Smooth muscle cell (in vitro differentiated cells): ENCODE data around the gene TMEM41A. TPM values are rescaled to one million over a fixed set of nuclear protein-coding genes. Genes with fewer than 3 reads are reported as not detected.

Experiments used
- DNase-seq: peaks from one replicate; lab custom pipeline; 2025; ENCODE audit not compliant: unreplicated experiment; lab: John Stamatoyannopoulos, UW
- H2AFZ ChIP-seq: fragments of 200-600 bp; sonication (generic); 2 replicates; pipeline ENCODE4 v1.6.0; 2016; ENCODE audit warnings: antibody characterized with exemption, low read depth, mild to moderate bottlenecking
- H3F3A ChIP-seq: fragments of 200-600 bp; sonication (generic); 2 replicates; pipeline ENCODE4 v1.6.0; 2017; ENCODE audit warnings: antibody characterized with exemption, low read depth
- H3K27ac ChIP-seq: fragments of 200-600 bp; sonication (generic); 2 replicates; pipeline ENCODE4 v1.5.1; 2016; ENCODE audit warnings: low read depth, mild to moderate bottlenecking
- H3K27me3 ChIP-seq: fragments of 200-600 bp; sonication (generic); 2 replicates; pipeline ENCODE4 v1.6.1; 2016; ENCODE audit warnings: low read depth, mild to moderate bottlenecking
- H3K36me3 ChIP-seq: fragments of 200-600 bp; sonication (generic); 2 replicates; pipeline ENCODE4 v1.5.1; 2016; ENCODE audit warnings: low read depth
- H3K4me1 ChIP-seq: fragments of 200-600 bp; sonication (generic); 2 replicates; pipeline ENCODE4 v1.5.1; 2016; ENCODE audit warnings: low read depth
- H3K4me2 ChIP-seq: fragments of 200-600 bp; sonication (generic); 2 replicates; pipeline ENCODE4 v1.6.0; 2016; ENCODE audit warnings: mild to moderate bottlenecking
- H3K4me3 ChIP-seq: fragments of 200-600 bp; sonication (generic); 2 replicates; pipeline ENCODE4 v1.5.1; 2016; ENCODE audit warnings: mild to moderate bottlenecking
- H3K79me2 ChIP-seq: fragments of 200-600 bp; sonication (generic); 2 replicates; pipeline ENCODE4 v1.6.0; 2016; ENCODE audit warnings: low read depth, mild to moderate bottlenecking
- H3K9ac ChIP-seq: fragments of 200-600 bp; sonication (generic); 2 replicates; pipeline ENCODE4 v1.6.0; 2016; ENCODE audit warnings: low read depth
- H3K9me3 ChIP-seq: fragments of 200-600 bp; sonication (generic); replicated peaks from 2 replicates; pipeline ENCODE4 v1.5.1; 2016; ENCODE audit warnings: low read depth
- H4K20me1 ChIP-seq: fragments of 200-600 bp; sonication (generic); 2 replicates; pipeline ENCODE4 v1.6.0; 2016; ENCODE audit warnings: low read depth
- WGBS: methylation state at CpG from one replicate; pipeline ENCODE4 v1.1.7; 2016; ENCODE audit warnings: low lambda C conversion rate; 5-methylcytosine and 5-hydroxymethylcytosine counted together
- polyA plus RNA-seq: library from polyadenylated mRNA; unstranded; fragments of >200 nt; fragmentation: Nextera tagmentation; extraction: Ambion mirVana; gene quantifications from 2 replicates; pipeline ENCODE4 v1.2.1, GENCODE V29; 2016
- total RNA-seq: library from RNA; depleted of rRNA; stranded (reverse); fragments of >200 nt; gene quantifications from 2 replicates; pipeline ENCODE4 v1.2.3, GENCODE V29; 2014
- TF ChIP-seq, protein P1 (sequence below): fragments of 200-600 bp; sonication (generic); IDR thresholded peaks from 2 replicates; pipeline ENCODE4 v1.5.1; 2017; ENCODE audit warnings: borderline replicate concordance, mild to moderate bottlenecking, antibody characterized with exemption; ENCODE audit not compliant: insufficient read depth, poor library complexity, severe bottlenecking

Gene TMEM41A
- total and polyA plus RNA-seq, 2 experiments from 2014 or later, result 19.7 to 21.3 TPM

DNA sequence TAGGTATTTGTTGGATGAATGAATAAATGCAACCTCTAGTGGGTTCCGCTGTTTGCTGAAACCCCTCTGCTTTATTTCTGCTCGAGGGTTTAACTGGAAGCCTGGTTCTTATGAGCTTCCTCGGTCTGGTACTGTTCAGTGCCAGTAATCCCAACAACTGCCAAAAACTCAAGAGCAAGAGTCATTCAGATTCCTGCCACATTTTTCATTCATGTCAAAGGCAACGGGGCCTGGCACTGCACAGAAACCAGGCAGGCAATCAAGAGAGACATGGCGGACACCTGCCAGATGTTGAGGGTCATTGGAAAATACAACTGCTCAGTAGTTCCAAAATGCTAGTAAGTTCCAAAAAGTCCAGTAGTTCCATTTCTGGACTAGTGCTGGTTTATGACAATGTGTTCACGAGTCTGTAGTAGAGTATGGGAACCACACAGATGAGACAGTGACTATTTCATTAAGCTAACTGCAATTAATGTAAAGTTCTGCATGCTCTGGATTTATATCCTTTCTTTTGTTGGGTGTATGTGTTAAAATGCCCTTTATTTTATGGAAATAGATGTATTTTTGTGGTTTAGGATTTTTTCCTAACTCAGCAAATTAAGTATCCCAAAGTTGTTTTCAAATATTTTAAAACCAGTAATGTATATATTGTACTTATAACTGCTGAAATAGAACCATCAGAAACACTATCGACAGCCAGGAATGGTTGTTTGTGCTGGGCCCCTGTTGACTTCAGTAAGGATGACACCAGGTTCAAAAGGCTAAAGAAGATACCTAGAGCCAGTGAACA, 22.7 kb upstream of the TMEM41A start:
- no peak overlapping the region for H3K9ac ChIP-seq
- H3K4me2 ChIP-seq, result no peak overlapping the region
- no peaks in the 10 kb centered on the region for H4K20me1 ChIP-seq
- 86% methylated on average over 7 of the region's 7 CpGs for WGBS
- no peak for DNase-seq
- no peaks in the 10 kb centered on the region for H3K36me3 ChIP-seq
- H3K4me3 ChIP-seq, result no peak overlapping the region
- no peaks in the 10 kb centered on the region for H3F3A ChIP-seq
- H3K27ac ChIP-seq, result no peak overlapping the region
- no peak overlapping the region for H2AFZ ChIP-seq
- TF ChIP-seq, protein P1, sequence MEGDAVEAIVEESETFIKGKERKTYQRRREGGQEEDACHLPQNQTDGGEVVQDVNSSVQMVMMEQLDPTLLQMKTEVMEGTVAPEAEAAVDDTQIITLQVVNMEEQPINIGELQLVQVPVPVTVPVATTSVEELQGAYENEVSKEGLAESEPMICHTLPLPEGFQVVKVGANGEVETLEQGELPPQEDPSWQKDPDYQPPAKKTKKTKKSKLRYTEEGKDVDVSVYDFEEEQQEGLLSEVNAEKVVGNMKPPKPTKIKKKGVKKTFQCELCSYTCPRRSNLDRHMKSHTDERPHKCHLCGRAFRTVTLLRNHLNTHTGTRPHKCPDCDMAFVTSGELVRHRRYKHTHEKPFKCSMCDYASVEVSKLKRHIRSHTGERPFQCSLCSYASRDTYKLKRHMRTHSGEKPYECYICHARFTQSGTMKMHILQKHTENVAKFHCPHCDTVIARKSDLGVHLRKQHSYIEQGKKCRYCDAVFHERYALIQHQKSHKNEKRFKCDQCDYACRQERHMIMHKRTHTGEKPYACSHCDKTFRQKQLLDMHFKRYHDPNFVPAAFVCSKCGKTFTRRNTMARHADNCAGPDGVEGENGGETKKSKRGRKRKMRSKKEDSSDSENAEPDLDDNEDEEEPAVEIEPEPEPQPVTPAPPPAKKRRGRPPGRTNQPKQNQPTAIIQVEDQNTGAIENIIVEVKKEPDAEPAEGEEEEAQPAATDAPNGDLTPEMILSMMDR, result no peak
- no peaks in the 10 kb centered on the region for H3K4me1 ChIP-seq
- peaks cover 27% of the 10 kb centered on the region for H3K27me3 ChIP-seq
- H3K79me2 ChIP-seq, result no peaks in the 10 kb centered on the region
- no peaks in the 10 kb centered on the region for H3K9me3 ChIP-seq

DNA sequence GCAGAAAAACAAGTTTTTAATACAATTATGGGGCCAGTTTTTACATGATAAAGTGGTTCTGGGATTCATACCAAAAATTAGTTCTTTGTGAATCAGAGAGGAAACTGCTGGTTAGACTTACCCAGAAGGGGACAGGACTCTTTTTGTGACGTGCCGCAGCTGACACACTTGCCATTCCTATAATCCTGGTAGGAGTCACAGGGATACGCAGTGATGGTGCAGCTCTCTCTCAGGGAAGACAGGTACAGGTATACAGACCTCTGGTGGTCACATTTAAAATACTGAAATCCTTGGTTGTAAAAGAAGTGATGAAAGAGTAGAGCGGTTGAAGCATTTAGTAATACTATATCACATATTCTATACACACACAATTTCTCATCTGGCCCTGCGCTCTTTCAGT, 20.2 kb upstream of the TMEM41A start:
- Histone ChIP-seq H3K27ac (no peak overlapping the region), H3K4me1 (no peaks in the 10 kb centered on the region), H3K79me2 (no peaks in the 10 kb centered on the region), H3K36me3 (no peaks in the 10 kb centered on the region), H4K20me1 (no peaks in the 10 kb centered on the region), H3K4me3 (no peak overlapping the region), H3K4me2 (no peak overlapping the region), H3K9ac (no peak overlapping the region), H3K27me3 (peaks cover 38% of the 10 kb centered on the region), H2AFZ (no peak overlapping the region), H3F3A (no peaks in the 10 kb centered on the region), H3K9me3 (no peaks in the 10 kb centered on the region)
- no peak for DNase-seq
- 84% methylated on average over 5 of the region's 5 CpGs for WGBS
- TF ChIP-seq, protein P1, result no peak

DNA sequence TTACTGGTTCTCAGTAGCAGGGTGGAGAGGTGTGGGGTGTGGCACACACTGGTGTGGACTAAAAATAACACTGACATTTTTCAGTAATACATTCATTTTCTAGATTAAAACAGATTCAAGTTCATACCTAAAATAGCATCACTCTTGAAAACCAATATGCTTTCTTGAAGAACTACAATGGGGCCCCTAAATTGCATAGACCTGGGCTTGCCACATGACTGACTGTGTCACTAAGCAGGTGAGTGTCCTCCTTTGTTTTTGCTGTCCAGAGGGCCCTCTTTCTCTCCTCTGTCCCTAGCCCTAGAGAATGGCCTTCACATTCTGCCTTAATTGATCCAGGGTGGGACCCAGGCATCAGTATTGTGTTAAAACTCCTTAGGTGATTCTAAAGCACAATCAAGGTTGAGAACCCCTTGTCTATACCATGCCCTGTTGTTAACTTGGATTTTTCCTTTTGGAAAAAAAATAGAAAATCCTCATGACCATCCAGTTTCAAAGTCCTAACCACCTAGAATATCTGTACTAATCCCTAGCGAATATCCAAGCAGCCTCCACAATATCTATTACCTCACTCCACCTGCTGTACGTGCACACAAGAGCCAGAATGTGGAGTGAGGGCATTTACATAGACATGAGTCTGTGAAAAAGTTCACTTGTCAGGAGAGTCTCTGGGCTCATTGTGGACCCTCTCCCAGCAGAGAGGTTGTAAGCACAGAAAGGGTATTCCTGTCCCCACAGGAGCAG, 18.7 kb upstream of the TMEM41A start:
- no peak for DNase-seq
- TF ChIP-seq, protein P1, result no peak
- Histone ChIP-seq H3K36me3 (no peaks in the 10 kb centered on the region), H3K9me3 (no peaks in the 10 kb centered on the region), H3K4me3 (no peak overlapping the region), H3K27me3 (peaks cover 35% of the 10 kb centered on the region), H3K4me2 (no peak overlapping the region), H4K20me1 (no peaks in the 10 kb centered on the region), H3F3A (no peaks in the 10 kb centered on the region), H3K79me2 (no peaks in the 10 kb centered on the region), H3K9ac (no peak overlapping the region), H3K27ac (no peak overlapping the region), H2AFZ (no peak overlapping the region), H3K4me1 (no peaks in the 10 kb centered on the region)
- 78% methylated on average over 2 of the region's 2 CpGs for WGBS
